ENCODE results near the gene STAT5A. TPM values are rescaled to one million over a fixed set of nuclear protein-coding genes. Genes with fewer than 3 reads are reported as not detected.

The STAT5A gene
- total and polyA plus RNA-seq, 9 of the 15 experiments (the other 6 are each of a cell fraction or from before 2014, with no cell fraction given) = 79.9 to 415 (median 196) TPM

DNA sequence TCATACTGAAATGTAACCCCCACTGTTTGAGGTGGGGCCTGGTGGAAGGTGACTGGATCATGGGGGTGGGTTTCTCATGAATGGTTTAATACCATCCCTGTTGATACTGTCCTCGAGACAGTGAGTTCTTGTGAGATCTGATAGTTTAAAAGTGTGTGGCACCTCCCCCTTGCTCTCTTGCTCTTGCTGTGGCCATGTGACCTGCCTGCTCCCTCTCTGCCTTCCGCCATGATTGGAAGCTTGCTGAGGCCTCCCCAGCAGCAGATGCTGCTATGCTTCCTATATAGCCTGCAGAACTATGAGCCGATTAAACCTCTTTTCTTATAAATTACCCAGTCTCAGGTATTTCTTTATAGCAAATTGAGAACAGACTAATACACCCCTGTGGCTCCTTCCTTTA is 59.3 kb downstream of the STAT5A start:
- no peaks in the 10 kb centered on the region for H4K20me1 ChIP-seq (replicated peaks; ENCODE audit: control insufficient read depth, insufficient read depth, low read length)
- H3K27ac ChIP-seq (ENCODE audit: extremely low read depth, low read depth, low read length) = no peak overlapping the region
- H3K79me2 ChIP-seq (ENCODE audit: control insufficient read depth, insufficient read depth, low read length) = peaks cover 19% of the 10 kb centered on the region
- no peaks in the 10 kb centered on the region for H3K27me3 ChIP-seq (ENCODE audit: control insufficient read depth in 2 of 2, insufficient read depth in 2 of 2, low read length in 2 of 2)
- H2AFZ ChIP-seq (ENCODE audit: low read depth, low read length) = no peak overlapping the region
- ChIA-PET POLR2A (interaction anchor here (0.6 to 1.0 kb wide), 3 partner anchors 11 to 180 kb away, joined by 3 to 4 read pairs (median 3); no protein-coding TSS in a partner anchor), CTCF (ENCODE audit: low intra/inter-chr PET ratio) (no interaction called here)
- FAIRE-seq = no peak
- 82% methylated on average over 3 of the region's 3 CpGs for WGBS (ENCODE audit: insufficient coverage, low coverage, missing lambda C conversion rate)
- no peak overlapping the region for H3K4me2 ChIP-seq (ENCODE audit: insufficient read depth, low read length)
- no peak overlapping the region for H3K9ac ChIP-seq (ENCODE audit: insufficient read depth in 1 of 2, low read depth in 2 of 2, low read length in 2 of 2)
- ATAC-seq = no peak; the same call in 2 of the 3 replicates
- DNase-seq (ENCODE audit: extremely low read depth in 1 of 4, low spot score in 3 of 4) = peak in 1 of 4 experiments; percentile 18
- peaks cover 3% of the 10 kb centered on the region for H3K9me1 ChIP-seq (ENCODE audit: control insufficient read depth, insufficient read depth, low read length)
- peaks cover 45% of the 10 kb centered on the region for H3K36me3 ChIP-seq (ENCODE audit: control insufficient read depth, insufficient read depth, low read length)
- no peak overlapping the region for H3K4me3 ChIP-seq
- TF ChIP-seq ZNF766 (CRISPR knock-in tag; conservative IDR thresholded peaks at IDR 0.05) (peak; percentile 68; the same call in 1 of the 2 replicates), FOSL1 (tag; conservative IDR thresholded peaks at IDR 0.05) (peak; percentile 14; the same call in 1 of the 2 replicates), KDM2B (CRISPR knock-in tag; IDR thresholded peaks at IDR 0.05) (no peak), BRCA1 (IDR thresholded peaks at IDR 0.05) (no peak), BRCA1 (CRISPR knock-in tag; IDR thresholded peaks at IDR 0.05) (no peak), RAD51 (IDR thresholded peaks at IDR 0.05; ENCODE audit: borderline replicate concordance, low read depth) (0 out of 2 replicates have a peak, but pooled peaks have one; percentile 31)
- TF ChIP-seq, protein P1, sequence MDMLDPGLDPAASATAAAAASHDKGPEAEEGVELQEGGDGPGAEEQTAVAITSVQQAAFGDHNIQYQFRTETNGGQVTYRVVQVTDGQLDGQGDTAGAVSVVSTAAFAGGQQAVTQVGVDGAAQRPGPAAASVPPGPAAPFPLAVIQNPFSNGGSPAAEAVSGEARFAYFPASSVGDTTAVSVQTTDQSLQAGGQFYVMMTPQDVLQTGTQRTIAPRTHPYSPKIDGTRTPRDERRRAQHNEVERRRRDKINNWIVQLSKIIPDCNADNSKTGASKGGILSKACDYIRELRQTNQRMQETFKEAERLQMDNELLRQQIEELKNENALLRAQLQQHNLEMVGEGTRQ (CRISPR knock-in tag; IDR thresholded peaks at IDR 0.05) = peak; percentile 59
- TF ChIP-seq, protein P2, sequence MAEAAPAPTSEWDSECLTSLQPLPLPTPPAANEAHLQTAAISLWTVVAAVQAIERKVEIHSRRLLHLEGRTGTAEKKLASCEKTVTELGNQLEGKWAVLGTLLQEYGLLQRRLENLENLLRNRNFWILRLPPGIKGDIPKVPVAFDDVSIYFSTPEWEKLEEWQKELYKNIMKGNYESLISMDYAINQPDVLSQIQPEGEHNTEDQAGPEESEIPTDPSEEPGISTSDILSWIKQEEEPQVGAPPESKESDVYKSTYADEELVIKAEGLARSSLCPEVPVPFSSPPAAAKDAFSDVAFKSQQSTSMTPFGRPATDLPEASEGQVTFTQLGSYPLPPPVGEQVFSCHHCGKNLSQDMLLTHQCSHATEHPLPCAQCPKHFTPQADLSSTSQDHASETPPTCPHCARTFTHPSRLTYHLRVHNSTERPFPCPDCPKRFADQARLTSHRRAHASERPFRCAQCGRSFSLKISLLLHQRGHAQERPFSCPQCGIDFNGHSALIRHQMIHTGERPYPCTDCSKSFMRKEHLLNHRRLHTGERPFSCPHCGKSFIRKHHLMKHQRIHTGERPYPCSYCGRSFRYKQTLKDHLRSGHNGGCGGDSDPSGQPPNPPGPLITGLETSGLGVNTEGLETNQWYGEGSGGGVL (CRISPR knock-in tag; IDR thresholded peaks at IDR 0.05) = no peak
- in situ Hi-C loops (cut with MboI) = no loop called here
- no TSS peak for BruUV-seq (replicated peaks)
- no peaks in the 10 kb centered on the region for H3K4me1 ChIP-seq (replicated peaks in 1 of 2; ENCODE audit: control insufficient read depth in 2 of 2, insufficient read depth in 2 of 2, low read length in 2 of 2)
- intact Hi-C loops (cut with micrococcal nuclease) = no loop called here
- H3K9me3 ChIP-seq (replicated peaks; ENCODE audit: control insufficient read depth, insufficient read depth, low read depth, low read length) = no peaks in the 10 kb centered on the region

Measured in K562 (cell line).